ENCODE data around the gene SPOCK2. TPM values are rescaled to one million over a fixed set of nuclear protein-coding genes. Genes with fewer than 3 reads are reported as not detected.

SPOCK2 gene
- total and polyA plus RNA-seq, 2 of the 4 experiments (the other 2 are of a cell fraction): 0.02 TPM; not detected in 1

GRCh38 chr10:72108830-72109635 lies 20.7 kb upstream of the SPOCK2 start:
- Histone ChIP-seq H4K8ac (ENCODE audit: low read depth in 2 of 2, low read length in 2 of 2) (no peak overlapping the region), H4K91ac (ENCODE audit: insufficient read depth, low read depth, low read length) (no peak overlapping the region), H4K5ac (ENCODE audit: low read depth, low read length) (no peak overlapping the region), H2BK120ac (ENCODE audit: low read depth, low read length) (no peak overlapping the region), H3K9me3 (ENCODE audit: control insufficient read depth, insufficient read depth, low read length) (no peaks in the 10 kb centered on the region), H3K79me1 (ENCODE audit: low read depth in 1 of 2, low read length in 2 of 2) (no peaks in the 10 kb centered on the region), H2AFZ (replicated peaks; ENCODE audit: low read length, poor library complexity) (no peak overlapping the region), H2BK15ac (ENCODE audit: low read depth, low read length) (no peak overlapping the region), H2BK20ac (ENCODE audit: low read depth, low read length) (no peak overlapping the region), H2BK5ac (ENCODE audit: low read depth, low read length, poor library complexity, severe bottlenecking) (no peak overlapping the region), H3K23ac (ENCODE audit: low read depth, low read length) (no peak overlapping the region), H3K18ac (ENCODE audit: low read depth, low read length) (no peak overlapping the region), H3K56ac (ENCODE audit: extremely low read depth, insufficient read depth, low read length) (no peak overlapping the region), H3K4me3 (ENCODE audit: insufficient read depth, low read depth, low read length) (no peak overlapping the region), H3K9me1 (ENCODE audit: insufficient read depth, low read length) (no peaks in the 10 kb centered on the region; the same call in 1 of the 2 replicates), H2AK9ac (replicated peaks; ENCODE audit: low read depth, low read length, poor library complexity) (no peak overlapping the region), H3K27me3 (ENCODE audit: control insufficient read depth, insufficient read depth, low read length) (no peaks in the 10 kb centered on the region), H3K14ac (replicated peaks; ENCODE audit: low read depth, low read length) (no peak overlapping the region), H3K4me1 (ENCODE audit: control insufficient read depth, insufficient read depth, low read length) (peaks cover 2% of the 10 kb centered on the region; the same call in 1 of the 2 replicates), H2AK5ac (ENCODE audit: low read depth, low read length) (no peak overlapping the region), H3K9ac (ENCODE audit: low read depth, low read length) (no peak overlapping the region), H4K20me1 (ENCODE audit: insufficient read depth, low read length) (no peaks in the 10 kb centered on the region), H3K27ac (ENCODE audit: insufficient read depth, low read length) (no peak overlapping the region), H3K4me2 (ENCODE audit: low read depth, low read length) (no peak overlapping the region), H3K36me3 (ENCODE audit: control insufficient read depth, insufficient read depth, low read length) (0 out of 2 replicates have a peak, but pooled peaks cover 1% of the 10 kb centered on the region), H3K4ac (ENCODE audit: low read depth, low read length) (no peak overlapping the region)
- no TSS peak for BruUV-seq (replicated peaks)
- ATAC-seq (ENCODE audit: low read depth) (peak; percentile 35; the same call in 1 of the 2 replicates), DNase-seq (peak; percentile 17)
- POLR2A ChIA-PET (ENCODE audit: unreplicated experiment): no interaction called here
- in situ Hi-C loops (cut with MboI; ENCODE audit: low sequenced_read_pairs) (no loop called here), intact Hi-C loops (cut with micrococcal nuclease) (loop anchor here (5.0 kb wide), 1 partner anchor 63 kb away; no protein-coding TSS in a partner anchor), dilution Hi-C loops (cut with HindIII; ENCODE audit: low sequenced_read_pairs, unreplicated experiment) (no loop called here)
- no CpG with 5 or more reads among the region's 1 CpG for WGBS, 2 experiments (ENCODE audit: extremely low coverage in 2 of 2, insufficient read length in 1 of 2)
- TF ChIP-seq, protein P1, sequence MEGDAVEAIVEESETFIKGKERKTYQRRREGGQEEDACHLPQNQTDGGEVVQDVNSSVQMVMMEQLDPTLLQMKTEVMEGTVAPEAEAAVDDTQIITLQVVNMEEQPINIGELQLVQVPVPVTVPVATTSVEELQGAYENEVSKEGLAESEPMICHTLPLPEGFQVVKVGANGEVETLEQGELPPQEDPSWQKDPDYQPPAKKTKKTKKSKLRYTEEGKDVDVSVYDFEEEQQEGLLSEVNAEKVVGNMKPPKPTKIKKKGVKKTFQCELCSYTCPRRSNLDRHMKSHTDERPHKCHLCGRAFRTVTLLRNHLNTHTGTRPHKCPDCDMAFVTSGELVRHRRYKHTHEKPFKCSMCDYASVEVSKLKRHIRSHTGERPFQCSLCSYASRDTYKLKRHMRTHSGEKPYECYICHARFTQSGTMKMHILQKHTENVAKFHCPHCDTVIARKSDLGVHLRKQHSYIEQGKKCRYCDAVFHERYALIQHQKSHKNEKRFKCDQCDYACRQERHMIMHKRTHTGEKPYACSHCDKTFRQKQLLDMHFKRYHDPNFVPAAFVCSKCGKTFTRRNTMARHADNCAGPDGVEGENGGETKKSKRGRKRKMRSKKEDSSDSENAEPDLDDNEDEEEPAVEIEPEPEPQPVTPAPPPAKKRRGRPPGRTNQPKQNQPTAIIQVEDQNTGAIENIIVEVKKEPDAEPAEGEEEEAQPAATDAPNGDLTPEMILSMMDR (conservative IDR thresholded peaks at IDR 0.05; ENCODE audit: low read depth, low read length): no peak
- TF ChIP-seq RAD21 (IDR thresholded peaks at IDR 0.05; ENCODE audit: low read length): no peak
- no peak for TF ChIP-seq CHD1 (IDR thresholded peaks at IDR 0.05; ENCODE audit: low read depth, low read length)
- no peak for TF ChIP-seq CEBPB (IDR thresholded peaks at IDR 0.05; ENCODE audit: low read depth, low read length)
- TF ChIP-seq MAFK (IDR thresholded peaks at IDR 0.05; ENCODE audit: low read depth, low read length): no peak
- no peak for TF ChIP-seq NFE2L2 (IDR thresholded peaks at IDR 0.05; ENCODE audit: low read depth, low read length)
- TF ChIP-seq SMC3 (IDR thresholded peaks at IDR 0.05; ENCODE audit: low read depth, low read length): no peak
- no peak for TF ChIP-seq MAZ (IDR thresholded peaks at IDR 0.05; ENCODE audit: borderline replicate concordance, low read depth, low read length)
- TF ChIP-seq RFX5 (IDR thresholded peaks at IDR 0.05; ENCODE audit: low read depth, low read length): no peak
- TF ChIP-seq FOS (IDR thresholded peaks at IDR 0.05; ENCODE audit: low read depth, low read length): no peak
- TF ChIP-seq, protein P2, sequence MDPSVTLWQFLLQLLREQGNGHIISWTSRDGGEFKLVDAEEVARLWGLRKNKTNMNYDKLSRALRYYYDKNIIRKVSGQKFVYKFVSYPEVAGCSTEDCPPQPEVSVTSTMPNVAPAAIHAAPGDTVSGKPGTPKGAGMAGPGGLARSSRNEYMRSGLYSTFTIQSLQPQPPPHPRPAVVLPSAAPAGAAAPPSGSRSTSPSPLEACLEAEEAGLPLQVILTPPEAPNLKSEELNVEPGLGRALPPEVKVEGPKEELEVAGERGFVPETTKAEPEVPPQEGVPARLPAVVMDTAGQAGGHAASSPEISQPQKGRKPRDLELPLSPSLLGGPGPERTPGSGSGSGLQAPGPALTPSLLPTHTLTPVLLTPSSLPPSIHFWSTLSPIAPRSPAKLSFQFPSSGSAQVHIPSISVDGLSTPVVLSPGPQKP (IDR thresholded peaks at IDR 0.05; ENCODE audit: borderline replicate concordance, low read depth, low read length): no peak
- CTCF ChIA-PET: interaction anchor here (1.2 kb wide), 1 partner anchor 20 kb away, joined by 4 read pairs; no protein-coding TSS in a partner anchor
